Measurements from ENCODE around the gene KRT39.
"Not testable (repeated sequence)": the region's sequence is repeated elsewhere in the genome, so short reads cannot be mapped to it uniquely, and the experiment has no call there.

Gene KRT39

GRCh38 chr17:40940266-40940665 lies 26.5 kb downstream of the KRT39 start:
- no peak for DNase-seq (ENCODE audit: low read depth in 4 of 4, low spot score in 1 of 4)

- no peak for DNase-seq (ENCODE audit: low read depth in 4 of 4, low spot score in 1 of 4)
Observed at GRCh38 chr17:40938981-40939380, 27.8 kb downstream of the KRT39 start.

- no peak for DNase-seq (ENCODE audit: low read depth in 4 of 4, low spot score in 1 of 4)
Observed at GRCh38 chr17:40937384-40937819, 29.3 kb downstream of the KRT39 start, which contains the start of gene KRT23. Gene KRT23 (minus strand): TSS chr17:40937646. CDS start chr17:40936603, 1,043 bp downstream.

GRCh38 chr17:40936976-40937375 lies 29.8 kb downstream of the KRT39 start:
- no peak for DNase-seq (ENCODE audit: low read depth in 4 of 4, low spot score in 1 of 4)

- no peak for DNase-seq (ENCODE audit: low read depth in 4 of 4, low spot score in 1 of 4)
Observed at GRCh38 chr17:40936437-40936971, 30.2 kb downstream of the KRT39 start.

GRCh38 chr17:40935624-40936023 lies 31.1 kb downstream of the KRT39 start:
- DNase-seq (ENCODE audit: low read depth in 4 of 4, low spot score in 1 of 4) = no peak

- no peak for DNase-seq (ENCODE audit: low read depth in 4 of 4, low spot score in 1 of 4)
Observed at GRCh38 chr17:40932608-40933007, 34.1 kb downstream of the KRT39 start.

- DNase-seq (ENCODE audit: low read depth in 4 of 4, low spot score in 1 of 4) = no peak
Observed at GRCh38 chr17:40931311-40931710, 35.4 kb downstream of the KRT39 start.

GRCh38 chr17:40926341-40926740 lies 40.4 kb downstream of the KRT39 start:
- DNase-seq (ENCODE audit: low read depth in 4 of 4, low spot score in 1 of 4) = no peak

GRCh38 chr17:40922239-40922638 lies 44.5 kb downstream of the KRT39 start:
- DNase-seq (ENCODE audit: low read depth in 4 of 4, low spot score in 1 of 4) = no peak

- DNase-seq (ENCODE audit: low read depth in 4 of 4, low spot score in 1 of 4) = no peak
Observed at GRCh38 chr17:40921026-40921425, 45.7 kb downstream of the KRT39 start.

GRCh38 chr17:40917116-40917515 lies 49.6 kb downstream of the KRT39 start:
- DNase-seq (ENCODE audit: low read depth in 4 of 4, low spot score in 1 of 4) = not testable (repeated sequence)

- no peak for DNase-seq (ENCODE audit: low read depth in 4 of 4, low spot score in 1 of 4)
Observed at GRCh38 chr17:40916366-40916765, 50.4 kb downstream of the KRT39 start.

GRCh38 chr17:40915721-40916256 lies 51.0 kb downstream of the KRT39 start:
- DNase-seq (ENCODE audit: low read depth in 4 of 4, low spot score in 1 of 4) = no peak

- DNase-seq (ENCODE audit: low read depth in 4 of 4, low spot score in 1 of 4) = no peak
Observed at GRCh38 chr17:40915199-40915661, 51.5 kb downstream of the KRT39 start.

- DNase-seq (ENCODE audit: low read depth in 4 of 4, low spot score in 1 of 4) = no peak
Observed at GRCh38 chr17:40914075-40914855, 52.5 kb downstream of the KRT39 start.

GRCh38 chr17:40912486-40913210 lies 54.1 kb downstream of the KRT39 start:
- no peak for DNase-seq (ENCODE audit: low read depth in 4 of 4, low spot score in 1 of 4)

- no peak for DNase-seq (ENCODE audit: low read depth in 4 of 4, low spot score in 1 of 4)
Observed at GRCh38 chr17:40910441-40910841, 56.3 kb downstream of the KRT39 start.

- no peak for DNase-seq (ENCODE audit: low read depth in 4 of 4, low spot score in 1 of 4)
Observed at GRCh38 chr17:40909755-40910154, 57.0 kb downstream of the KRT39 start.

GRCh38 chr17:40909351-40909750 lies 57.4 kb downstream of the KRT39 start:
- peak; percentile 11 to 59 (median 45) for DNase-seq (ENCODE audit: low read depth in 4 of 4, low spot score in 1 of 4)

Data from stimulated activated CD4-positive, alpha-beta T cell treated with anti-CD3 and anti-CD28 coated beads, Interleukin-1b, Interleukin-23, amount 100 ng/mL, for 24 hours (primary cell).